HG03469 (cell line): ENCODE measurements around the gene TKTL1.
"Not testable (repeated sequence)": the region's sequence is repeated elsewhere in the genome, so short reads cannot be mapped to it uniquely, and the experiment has no call there.

Source experiments
- ATAC-seq: cut with Tn5 transposase; IDR thresholded peaks from one replicate; pipeline ENCODE4 v1.9.1; 2021; ENCODE audit warnings: mild to moderate bottlenecking, moderate library complexity, moderate number of reproducible peaks; ENCODE audit not compliant: unreplicated experiment

The TKTL1 gene, protein sequence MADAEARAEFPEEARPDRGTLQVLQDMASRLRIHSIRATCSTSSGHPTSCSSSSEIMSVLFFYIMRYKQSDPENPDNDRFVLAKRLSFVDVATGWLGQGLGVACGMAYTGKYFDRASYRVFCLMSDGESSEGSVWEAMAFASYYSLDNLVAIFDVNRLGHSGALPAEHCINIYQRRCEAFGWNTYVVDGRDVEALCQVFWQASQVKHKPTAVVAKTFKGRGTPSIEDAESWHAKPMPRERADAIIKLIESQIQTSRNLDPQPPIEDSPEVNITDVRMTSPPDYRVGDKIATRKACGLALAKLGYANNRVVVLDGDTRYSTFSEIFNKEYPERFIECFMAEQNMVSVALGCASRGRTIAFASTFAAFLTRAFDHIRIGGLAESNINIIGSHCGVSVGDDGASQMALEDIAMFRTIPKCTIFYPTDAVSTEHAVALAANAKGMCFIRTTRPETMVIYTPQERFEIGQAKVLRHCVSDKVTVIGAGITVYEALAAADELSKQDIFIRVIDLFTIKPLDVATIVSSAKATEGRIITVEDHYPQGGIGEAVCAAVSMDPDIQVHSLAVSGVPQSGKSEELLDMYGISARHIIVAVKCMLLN

GRCh38 chrX:154295664-154296310 lies at the start of gene TKTL1:
Gene TKTL1, plus strand, starts transcription at chrX:154295795. Its CDS starts 65 bp downstream, at chrX:154295860.
- ATAC-seq: no peak

GRCh38 chrX:154247377-154248045 lies 48.1 kb upstream of the TKTL1 start:
- not testable (repeated sequence) for ATAC-seq

GRCh38 chrX:154248076-154248475 lies 47.5 kb upstream of the TKTL1 start:
- ATAC-seq: not testable (repeated sequence)

DNA sequence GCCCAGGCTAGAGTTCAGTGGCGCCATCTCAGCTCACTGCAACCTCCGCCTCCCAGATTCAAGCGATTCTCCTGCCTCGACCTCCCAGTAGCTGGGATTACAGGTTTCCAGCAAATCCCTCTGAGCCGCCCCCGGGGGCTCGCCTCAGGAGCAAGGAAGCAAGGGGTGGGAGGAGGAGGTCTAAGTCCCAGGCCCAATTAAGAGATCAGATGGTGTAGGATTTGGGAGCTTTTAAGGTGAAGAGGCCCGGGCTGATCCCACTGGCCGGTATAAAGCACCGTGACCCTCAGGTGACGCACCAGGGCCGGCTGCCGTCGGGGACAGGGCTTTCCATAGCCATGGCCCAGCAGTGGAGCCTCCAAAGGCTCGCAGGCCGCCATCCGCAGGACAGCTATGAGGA lies 38.3 kb upstream of the TKTL1 start, which contains the start of gene OPN1MW3:
Gene OPN1MW3, plus strand, starts transcription at position 301 of the 400 bp plus-strand sequence. Its CDS starts 38 bp downstream, at position 339.
- ATAC-seq: not testable (repeated sequence)

DNA sequence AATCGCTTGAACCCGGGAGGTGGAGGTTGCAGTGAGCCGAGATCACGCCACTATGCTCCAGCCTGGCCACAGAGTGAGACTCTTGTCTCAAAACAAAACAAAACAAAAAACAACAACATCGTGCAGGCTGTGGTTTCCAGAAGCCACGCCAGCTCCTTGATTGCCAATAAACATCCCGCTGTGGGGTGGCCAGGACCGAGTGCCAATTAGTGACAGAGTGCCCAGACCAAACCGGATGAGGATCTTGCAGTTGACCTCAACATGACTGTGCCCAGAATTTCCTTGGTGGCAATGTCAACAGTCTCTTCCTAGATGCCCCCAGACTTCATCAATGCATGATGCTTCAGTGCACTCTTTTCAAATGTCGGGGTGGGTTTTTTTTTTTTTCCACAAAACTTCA lies 36.9 kb upstream of the TKTL1 start:
- ATAC-seq: not testable (repeated sequence)

DNA sequence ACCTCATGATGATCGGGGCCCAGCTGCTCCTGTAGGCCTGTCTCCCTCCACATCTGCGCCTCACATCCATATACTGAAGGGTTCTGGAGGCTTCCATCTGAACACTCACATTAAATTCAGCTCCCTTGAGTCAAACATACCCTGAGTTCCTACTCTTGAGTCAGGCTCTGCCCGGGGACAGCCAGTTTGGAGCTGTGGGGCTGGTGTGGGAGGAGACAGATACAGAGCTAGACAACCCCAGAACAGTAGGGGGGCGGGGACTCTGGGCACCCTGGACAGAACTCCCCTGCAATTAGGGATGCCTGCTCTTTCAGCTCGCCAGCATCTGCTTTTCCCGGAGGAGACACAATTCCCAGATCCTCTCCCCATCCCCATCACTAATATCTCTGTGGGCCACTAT lies 32.5 kb upstream of the TKTL1 start:
- not testable (repeated sequence) for ATAC-seq

GRCh38 chrX:154269245-154269644 lies 26.4 kb upstream of the TKTL1 start:
- not testable (repeated sequence) for ATAC-seq

DNA sequence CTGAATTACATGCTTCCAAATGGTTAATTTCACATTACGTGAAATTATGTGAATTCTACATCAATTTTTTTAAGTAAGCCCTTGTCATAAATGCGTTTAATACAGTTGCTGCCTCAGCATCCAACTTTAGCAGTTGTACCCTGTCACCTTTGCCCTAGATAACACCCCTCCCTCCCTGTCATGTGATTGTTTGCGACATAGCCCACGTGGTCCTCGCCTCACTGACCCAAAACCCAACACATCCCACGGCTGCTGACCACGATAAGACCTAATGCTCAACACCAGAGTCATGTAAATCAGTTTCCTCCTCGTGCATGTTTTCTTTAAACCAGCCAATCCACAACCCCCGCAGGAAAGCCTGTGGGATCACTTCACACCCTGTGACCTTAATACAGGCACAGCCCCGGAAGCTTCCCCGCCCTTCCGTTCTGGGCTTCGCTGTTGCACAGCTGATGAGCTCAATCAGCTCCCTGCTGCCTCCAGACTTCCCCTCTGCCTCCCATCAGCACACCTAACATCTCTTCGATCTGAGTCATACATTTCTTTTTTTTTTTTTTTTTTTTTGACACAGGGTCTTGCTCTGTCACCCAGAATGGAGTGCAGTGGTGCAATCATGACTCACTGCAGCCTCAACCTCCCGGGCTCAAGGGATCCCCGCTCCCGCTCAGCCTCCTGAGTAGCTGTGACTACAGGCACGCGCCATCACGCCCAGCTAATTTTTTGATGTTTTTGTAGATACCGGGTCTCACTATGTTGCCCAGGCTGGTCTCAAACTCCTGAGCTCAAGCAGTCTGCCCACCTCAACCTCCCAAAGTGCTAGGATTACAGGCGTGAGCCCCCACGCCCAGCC lies 10.9 kb upstream of the TKTL1 start:
- peak; percentile 60 for ATAC-seq

- ATAC-seq: not testable (repeated sequence)
Observed at GRCh38 chrX:154286406-154286805, 9.2 kb upstream of the TKTL1 start.

GRCh38 chrX:154294791-154295574 lies 612 bp upstream of the TKTL1 start, which contains the start of gene TEX28:
Gene TEX28, minus strand, starts transcription at chrX:154295124. Its CDS starts 3,007 bp downstream, at chrX:154292117.
- ATAC-seq: no peak

DNA sequence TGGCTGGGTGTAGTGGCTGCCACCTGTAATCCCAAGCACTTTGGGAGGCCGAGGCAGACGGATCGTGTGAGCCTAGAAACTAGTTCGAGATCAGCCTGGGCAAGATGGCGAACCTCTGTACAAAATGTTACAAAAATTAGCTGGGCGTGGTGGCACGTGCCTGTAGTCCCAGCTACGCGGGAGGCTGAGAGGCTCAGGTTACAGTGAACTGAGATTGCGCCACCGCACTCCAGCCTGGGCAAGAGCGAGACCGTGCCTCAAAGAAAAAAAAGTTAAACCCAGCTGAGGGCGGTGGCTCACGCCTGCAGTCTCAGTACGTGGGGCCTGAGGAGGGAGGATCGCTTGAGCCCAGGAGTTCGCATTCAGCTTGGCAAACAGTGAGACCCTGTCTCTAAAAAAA lies 1.1 kb downstream of the TKTL1 start:
- no peak for ATAC-seq

DNA sequence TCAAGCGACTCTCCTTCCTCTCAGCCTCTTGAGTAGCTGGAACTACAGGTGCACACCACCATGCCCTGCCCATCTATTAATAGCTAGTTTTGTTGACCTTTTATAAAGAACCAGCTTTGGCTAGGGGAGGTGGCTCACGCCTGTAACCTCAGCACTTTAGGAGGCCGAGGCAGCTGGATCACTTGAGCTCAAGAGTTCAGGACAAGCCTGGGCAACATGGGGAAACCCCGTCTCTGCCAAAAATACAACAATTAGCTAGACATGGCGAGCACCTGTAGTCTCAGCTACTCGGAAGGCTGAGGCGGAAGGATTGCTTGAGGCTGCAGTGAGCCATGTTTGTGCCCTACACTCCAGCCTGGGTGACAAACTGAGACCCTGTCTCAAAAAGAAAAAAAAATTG lies 2.7 kb downstream of the TKTL1 start:
- ATAC-seq: no peak

DNA sequence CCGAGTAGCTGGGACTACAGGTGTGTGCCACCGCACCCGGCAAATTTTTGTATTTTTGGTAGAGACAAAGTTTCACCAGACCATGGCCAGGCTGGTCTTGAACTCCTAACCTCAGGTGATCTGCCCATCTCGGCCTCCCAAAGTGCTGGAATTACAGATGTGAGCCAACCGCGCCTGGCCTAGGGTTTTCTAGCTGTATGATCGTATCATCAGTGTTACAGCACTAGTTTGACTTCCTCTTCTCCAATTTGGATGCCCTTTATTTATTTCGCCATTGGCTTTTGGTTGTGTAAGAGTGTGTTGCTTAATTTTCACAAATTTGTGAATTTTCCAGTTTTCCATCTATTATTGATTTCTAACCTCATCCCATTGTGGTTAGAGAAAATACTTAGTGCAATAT lies 5.2 kb downstream of the TKTL1 start:
- ATAC-seq: no peak

DNA sequence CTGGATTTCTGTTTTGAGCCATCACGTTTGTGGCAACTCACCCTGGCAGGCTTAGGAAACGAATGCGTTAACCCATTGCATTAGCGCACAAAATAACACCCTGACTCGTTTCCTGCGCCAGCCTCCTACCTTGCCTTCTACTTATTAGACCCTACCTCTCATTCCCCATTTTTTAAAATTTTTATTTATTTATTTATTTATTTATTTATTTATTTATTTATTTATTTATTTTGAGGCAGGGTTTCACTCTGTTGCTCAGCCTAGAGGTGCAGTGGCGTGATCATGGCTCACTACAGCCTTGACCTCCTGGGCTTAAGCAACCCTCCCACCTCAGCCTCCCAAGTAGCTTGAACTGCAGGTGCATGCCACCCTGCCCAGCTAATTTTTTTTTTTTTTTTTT lies 7.4 kb downstream of the TKTL1 start:
- not testable (repeated sequence) for ATAC-seq

GRCh38 chrX:154303476-154303875 lies 7.9 kb downstream of the TKTL1 start:
- ATAC-seq: no peak

DNA sequence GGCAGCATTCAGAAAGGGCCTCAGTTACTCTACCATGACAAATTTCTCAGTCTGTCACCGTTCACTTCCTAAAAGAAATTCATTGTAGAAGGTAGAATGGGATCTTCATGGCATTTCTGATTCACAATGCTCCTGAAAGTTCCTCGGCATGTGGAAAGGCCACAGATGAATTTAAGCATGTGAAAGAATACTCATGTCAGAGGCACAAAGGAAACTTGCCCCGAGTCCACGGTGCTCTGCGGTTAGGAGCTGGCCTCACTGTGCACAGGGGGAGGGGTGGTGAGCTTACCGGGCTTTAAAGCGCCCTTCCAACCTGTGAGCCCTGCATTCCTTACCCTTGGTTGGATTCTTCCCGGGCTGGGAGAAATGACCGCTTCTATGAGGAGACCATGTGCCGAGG lies 9.3 kb downstream of the TKTL1 start:
- no peak for ATAC-seq

DNA sequence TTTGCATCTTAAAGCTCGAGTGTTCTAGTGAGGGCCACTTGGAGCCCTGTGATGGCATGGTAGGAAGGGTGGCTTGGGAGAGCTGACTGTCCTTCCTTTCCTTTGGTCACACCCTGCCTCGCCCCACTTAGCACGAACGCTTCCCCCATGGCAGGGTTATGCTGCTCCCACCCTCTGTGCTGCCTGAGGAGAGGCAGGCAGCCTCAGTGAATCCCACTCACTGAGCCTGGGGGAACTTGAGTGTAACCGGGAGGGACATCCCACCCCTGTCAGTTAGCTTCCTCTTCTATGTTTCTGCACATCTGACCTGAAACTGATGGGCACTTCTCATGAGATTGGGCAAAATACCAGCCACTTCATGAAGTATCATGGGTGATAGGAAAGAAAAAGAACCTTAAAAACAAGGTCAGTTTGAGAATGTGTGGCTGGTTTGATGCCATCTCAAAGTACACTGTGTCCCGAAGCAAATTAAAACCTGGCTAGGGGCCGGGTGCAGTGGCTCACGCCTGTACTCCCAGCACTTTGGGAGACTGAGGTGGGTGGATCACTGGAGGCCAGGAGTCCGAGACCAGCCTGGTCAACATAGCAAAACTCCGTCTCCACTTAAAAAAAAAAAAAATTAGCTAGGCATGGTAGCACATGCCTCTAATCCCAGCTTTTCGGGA lies 10.1 kb downstream of the TKTL1 start:
- no peak for ATAC-seq

GRCh38 chrX:154307202-154307601 lies 11.6 kb downstream of the TKTL1 start:
- no peak for ATAC-seq
